ENCODE results near the gene QSOX1.
"Not testable (repeated sequence)": the region's sequence is repeated elsewhere in the genome, so short reads cannot be mapped to it uniquely, and the experiment has no call there.

QSOX1 gene

GRCh38 chr1:180188091-180188506 is 33.4 kb downstream of the QSOX1 start:
- DNase-seq (ENCODE audit: low read depth in 2 of 2, low spot score in 1 of 2), result no peak

- DNase-seq (ENCODE audit: low read depth in 2 of 2, low spot score in 1 of 2), result no peak
Observed at GRCh38 chr1:180188684-180189175, 34.1 kb downstream of the QSOX1 start.

GRCh38 chr1:180190091-180190490 is 35.4 kb downstream of the QSOX1 start:
- DNase-seq (ENCODE audit: low read depth in 2 of 2, low spot score in 1 of 2), result peak in 1 of 2 donors; percentile 1

- DNase-seq (ENCODE audit: low read depth in 2 of 2, low spot score in 1 of 2), result peak in 1 of 2 donors; percentile 2
Observed at GRCh38 chr1:180192172-180192571, 37.5 kb downstream of the QSOX1 start.

DNA sequence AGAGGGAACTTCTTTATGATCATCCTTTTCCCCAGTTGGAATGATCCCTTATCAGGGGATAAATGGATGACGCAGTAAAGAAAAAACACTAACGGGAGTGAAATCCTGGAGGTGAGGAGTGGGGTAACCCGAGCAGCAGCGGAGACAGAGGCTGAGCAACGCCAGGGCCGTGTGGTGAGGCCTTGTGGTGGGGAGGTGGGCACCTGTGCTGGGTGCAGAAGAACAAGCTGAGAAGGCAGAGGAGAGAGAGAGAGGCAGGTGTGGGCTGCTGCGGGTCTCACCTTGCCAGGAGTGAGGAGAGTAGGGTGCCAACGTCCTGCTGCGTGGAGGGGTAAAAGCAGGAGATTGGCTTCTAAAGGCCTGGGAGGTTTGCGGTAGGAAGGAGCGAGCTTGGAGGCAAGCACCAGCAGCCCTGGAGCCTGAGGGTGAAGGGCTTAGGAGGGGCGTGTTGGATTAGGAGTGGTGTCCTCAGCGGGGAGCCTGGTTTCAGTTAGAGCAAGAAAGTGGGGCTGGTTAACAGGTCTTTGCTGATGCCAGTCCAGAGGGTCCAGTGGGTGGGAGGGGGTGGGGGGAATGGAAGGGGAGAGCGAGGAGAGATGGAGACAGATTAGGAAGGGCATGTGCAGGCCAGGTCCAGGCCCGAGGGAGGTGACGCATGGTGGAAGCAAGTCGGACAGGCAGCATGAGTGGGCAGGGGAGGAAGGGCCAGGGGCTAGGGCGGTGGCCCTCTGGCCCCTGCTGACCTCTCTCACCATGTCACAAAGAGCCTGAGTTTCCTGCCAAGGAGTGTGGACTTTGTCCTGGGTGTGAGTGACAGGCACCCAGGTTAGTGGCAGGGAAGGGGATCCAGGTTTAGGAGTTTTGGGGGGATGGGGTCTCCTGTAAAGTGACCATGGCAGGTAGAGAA is 38.7 kb downstream of the QSOX1 start:
- no peak for DNase-seq (ENCODE audit: low read depth in 2 of 2, low spot score in 1 of 2)

DNA sequence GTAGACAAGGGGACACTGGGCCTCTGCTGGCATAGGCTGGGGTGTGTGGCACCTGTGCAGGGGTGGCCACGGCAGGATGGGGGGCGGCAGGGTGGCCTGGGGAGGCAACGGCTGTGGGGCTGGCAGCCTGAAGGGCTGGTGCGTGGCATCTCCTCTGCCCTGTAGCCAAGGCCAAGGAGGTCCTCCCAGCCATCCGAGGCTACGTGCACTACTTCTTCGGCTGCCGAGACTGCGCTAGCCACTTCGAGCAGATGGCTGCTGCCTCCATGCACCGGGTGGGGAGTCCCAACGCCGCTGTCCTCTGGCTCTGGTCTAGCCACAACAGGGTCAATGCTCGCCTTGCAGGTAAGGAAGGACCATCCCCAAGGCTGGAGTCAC is 39.4 kb downstream of the QSOX1 start:
- DNase-seq (ENCODE audit: low read depth in 2 of 2, low spot score in 1 of 2), result no peak

DNA sequence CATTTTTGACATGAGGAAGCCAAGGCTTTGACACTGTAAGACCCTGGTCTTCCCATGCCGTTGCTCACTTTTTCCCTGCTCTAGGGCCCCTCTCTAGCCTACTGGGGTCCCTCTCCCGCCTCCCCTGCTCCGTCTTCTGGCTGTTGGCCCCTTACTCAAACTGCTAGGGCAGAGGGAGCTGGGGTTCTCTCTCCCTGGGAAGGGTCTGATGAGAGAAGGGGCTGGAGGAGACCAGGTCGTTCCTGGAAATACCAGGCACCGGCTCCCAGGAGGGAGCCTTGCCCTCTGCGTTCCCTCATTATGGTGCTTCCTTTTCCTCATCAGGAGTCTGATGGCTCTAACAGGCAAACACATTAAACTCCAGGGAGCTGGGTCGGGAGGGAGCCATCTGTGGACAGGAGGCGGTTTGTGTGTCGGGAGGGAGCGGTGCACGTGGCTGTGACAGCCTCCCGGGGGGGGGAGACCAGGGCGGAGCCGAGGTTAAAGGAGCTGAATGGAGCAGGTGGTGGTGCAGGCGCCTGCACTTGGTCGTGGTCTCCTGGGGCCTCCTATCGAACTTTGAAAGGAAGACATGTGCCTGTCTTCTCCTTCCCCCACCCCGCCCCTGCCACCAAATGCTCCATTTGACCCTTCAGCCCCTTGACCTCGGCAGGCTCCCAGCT is 40.0 kb downstream of the QSOX1 start:
- DNase-seq (ENCODE audit: low read depth in 2 of 2, low spot score in 1 of 2), result no peak

DNA sequence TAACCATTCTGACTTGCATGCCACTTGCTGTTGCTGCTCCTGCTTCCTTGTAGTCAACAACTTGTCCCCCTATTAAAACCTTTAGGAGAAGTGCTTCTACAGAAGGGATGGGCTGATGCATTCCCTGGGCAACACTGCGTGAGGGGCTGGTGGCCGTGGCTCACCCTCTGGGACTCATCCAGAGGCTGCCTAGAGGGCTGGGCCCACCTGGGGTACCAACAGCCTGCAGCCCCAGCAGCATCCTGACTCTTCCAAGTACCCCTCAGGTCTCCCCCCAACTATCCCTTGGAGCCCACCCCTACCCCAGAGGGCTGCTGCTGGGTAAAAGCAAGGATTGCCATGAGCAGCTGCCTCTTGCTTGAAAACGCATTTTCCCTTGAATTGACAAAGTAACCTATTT is 40.7 kb downstream of the QSOX1 start:
- DNase-seq (ENCODE audit: low read depth in 2 of 2, low spot score in 1 of 2), result no peak

DNA sequence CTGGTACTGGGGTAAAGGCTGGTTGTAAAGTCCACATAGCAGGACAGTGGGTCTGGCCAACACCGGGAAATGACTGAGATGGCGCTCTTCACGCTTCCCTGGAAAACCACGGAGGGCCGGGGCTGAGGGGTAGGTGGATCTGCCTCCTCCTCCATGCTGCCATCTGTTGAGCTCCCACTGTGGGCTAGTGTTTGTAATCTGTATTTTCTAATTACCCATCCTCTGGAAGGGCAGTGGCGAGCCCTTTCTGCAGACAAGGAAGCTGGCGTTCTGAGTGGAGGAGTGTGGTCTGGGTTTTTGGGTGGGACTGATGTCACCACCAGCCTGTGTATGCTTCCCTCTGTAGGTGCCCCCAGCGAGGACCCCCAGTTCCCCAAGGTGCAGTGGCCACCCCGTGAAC is 41.2 kb downstream of the QSOX1 start:
- no peak for DNase-seq (ENCODE audit: low read depth in 2 of 2, low spot score in 1 of 2)

GRCh38 chr1:180196436-180197003 is 41.9 kb downstream of the QSOX1 start:
- no peak for DNase-seq (ENCODE audit: low read depth in 2 of 2, low spot score in 1 of 2)

- no peak for DNase-seq (ENCODE audit: low read depth in 2 of 2, low spot score in 1 of 2)
Observed at GRCh38 chr1:180197231-180197630, 42.6 kb downstream of the QSOX1 start.

DNA sequence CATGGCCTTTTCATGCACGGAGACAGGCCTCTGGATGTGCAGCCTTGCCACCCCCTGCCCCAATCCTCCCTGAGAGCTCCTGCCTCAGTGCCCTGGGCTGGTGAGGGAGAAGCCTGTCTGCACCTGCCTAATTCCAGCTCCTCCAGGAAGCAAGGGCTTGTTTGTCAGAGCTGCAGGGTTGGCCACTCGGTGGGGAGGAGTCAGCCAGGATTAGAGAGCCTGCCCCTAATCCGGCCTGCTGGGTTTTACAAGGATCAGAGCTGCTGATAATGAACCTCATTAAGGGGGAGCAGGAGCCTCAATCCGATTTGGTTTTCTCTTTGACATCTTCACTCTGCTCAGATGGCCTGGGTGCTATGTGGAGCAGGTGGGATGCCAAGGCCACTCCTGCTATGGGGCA is 43.5 kb downstream of the QSOX1 start:
- DNase-seq (ENCODE audit: low read depth in 2 of 2, low spot score in 1 of 2), result no peak

GRCh38 chr1:180198611-180199010 is 43.9 kb downstream of the QSOX1 start:
- DNase-seq (ENCODE audit: low read depth in 2 of 2, low spot score in 1 of 2), result no peak

DNA sequence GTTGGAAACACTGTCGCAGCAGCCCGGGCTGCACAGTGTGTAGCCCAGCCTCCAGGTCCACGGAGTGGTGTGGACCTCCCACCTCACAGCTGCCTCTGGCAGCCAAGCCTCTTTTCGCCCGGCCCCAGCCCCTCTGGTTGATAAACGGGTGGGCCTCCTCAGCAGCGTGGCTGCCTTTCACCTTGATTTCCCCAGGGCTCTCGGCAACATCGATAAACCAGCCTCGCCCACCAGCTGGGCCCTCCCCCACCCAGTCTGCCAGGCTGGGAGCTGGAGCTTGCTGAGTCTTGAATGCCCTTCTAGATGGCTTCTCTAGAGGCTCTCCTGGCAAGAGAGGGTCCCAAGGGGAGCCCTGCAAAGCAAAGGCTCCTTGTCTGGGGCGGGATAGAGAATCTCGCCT is 44.3 kb downstream of the QSOX1 start:
- DNase-seq (ENCODE audit: low read depth in 2 of 2, low spot score in 1 of 2), result no peak

DNA sequence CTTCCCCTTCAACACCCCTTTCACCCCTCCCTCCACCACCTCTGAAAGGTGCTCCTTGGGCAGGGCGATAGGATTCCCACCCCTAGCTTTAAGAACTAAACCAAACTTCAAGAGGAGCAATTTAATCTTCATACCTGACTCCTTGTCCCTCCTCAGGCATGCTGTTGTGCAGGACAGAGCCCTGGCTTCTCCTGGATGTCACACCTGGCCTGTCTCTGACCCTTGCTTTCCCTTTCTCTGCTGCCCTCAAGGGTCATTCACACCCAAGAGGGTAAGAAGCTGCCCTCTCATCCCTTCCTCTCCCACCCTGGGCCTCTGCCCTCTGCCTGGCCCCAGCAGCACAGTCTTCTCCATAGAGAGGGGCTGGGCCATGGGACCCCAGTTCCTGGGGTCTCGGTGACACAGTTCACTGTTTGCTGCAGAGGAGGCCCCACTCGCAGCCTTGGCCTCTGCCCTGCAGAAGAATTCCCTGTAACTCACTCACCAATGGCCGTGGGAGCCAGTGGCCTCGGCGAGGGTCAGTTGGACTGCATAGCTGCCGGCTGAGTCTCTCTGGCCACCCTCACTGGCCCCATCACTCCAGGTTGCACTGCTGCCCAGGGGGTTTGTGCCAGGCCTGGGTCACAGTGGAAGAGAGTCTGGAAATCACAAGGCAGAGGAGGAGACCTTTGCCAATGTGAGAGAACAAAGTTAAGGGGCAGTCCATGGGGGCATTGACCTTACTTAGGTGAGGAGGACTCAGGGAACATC is 47.0 kb downstream of the QSOX1 start:
- DNase-seq (ENCODE audit: low read depth in 2 of 2, low spot score in 1 of 2), result no peak

GRCh38 chr1:180202588-180202987 is 47.9 kb downstream of the QSOX1 start:
- DNase-seq (ENCODE audit: low read depth in 2 of 2, low spot score in 1 of 2), result not testable (repeated sequence)

GRCh38 chr1:180204231-180204630 is 49.6 kb downstream of the QSOX1 start:
- DNase-seq (ENCODE audit: low read depth in 2 of 2, low spot score in 1 of 2), result no peak

DNA sequence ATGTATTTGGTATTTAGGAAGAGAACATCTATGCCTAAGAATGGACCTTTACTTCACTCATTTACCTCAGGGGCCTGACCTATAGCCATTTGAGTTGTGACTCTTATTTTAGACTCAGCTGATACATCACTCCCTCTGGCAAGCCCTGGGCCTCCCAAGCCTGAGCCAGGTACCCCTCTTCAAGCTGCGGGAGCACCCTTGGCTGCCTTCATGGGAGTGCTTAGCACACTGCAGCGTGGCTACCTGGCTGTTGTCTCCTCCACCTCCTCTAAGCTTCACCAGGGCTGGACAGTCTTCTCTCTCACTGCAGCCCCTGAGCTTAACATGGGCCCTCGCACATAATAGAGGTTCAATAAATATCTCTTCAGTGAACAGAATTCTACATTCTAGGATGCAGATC is 51.9 kb downstream of the QSOX1 start:
- DNase-seq (ENCODE audit: low read depth in 2 of 2, low spot score in 1 of 2), result no peak

DNA sequence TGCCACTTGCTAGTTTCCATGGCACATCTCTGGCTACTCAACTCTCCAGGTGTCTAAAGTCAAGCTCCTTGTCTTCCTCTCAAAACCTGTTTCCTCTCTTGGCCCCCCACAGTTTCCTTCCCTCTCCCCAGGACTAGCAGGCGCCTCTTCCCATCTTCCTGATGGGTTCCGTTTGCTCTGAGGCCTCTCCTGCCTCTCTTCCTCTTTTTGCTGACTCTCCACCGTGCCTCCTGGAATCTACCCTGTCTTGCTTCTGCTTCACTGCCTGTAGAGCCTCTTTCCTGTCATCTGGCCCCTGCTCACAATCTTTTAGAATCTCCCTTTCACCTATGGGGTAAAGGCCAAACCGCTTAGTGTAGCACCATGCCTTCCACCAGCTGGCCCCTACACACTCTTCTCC is 53.6 kb downstream of the QSOX1 start:
- DNase-seq (ENCODE audit: low read depth in 2 of 2, low spot score in 1 of 2), result no peak

DNA sequence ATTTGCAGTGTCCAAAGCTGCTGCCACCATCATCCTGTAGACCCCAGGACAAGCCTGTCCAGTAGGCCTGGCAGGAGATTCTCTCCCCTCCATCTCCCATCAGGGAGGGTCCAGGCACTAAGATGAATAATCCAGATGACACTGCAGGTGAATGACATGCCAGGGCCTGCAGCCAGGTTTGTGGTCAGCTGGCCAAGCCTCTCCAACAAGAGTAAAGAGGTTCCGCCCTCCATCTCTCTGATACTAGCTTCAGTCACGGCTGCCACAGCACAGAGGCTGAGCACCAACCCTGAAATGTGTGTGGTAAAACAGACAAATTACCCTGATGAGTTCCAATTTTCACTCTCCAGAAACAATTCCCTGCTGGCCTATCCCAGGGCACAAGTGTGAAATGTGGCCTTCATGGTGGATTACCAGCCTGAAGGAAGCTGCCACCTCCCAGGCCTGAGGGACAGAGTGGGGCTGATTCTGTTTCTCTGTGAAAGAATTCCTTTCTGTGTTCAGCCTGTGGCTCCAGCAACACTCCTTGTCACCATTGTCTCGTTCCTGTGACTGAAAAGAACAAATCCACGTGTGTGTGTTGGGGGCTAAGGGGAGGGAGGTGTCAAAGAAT is 55.4 kb downstream of the QSOX1 start:
- DNase-seq (ENCODE audit: low read depth in 2 of 2, low spot score in 1 of 2), result no peak

All from stimulated activated CD8-positive, alpha-beta memory T cell treated with anti-CD3 and anti-CD28 coated beads, Interleukin-4, amount 100 ng/mL, for 4 hours (primary cell).